Inferior parietal cortex (tissue), 1 donor: ENCODE measurements around the gene COQ5.

Experiments used
- DNase-seq: peaks from one replicate; pipeline ENCODE4 v3.0.0-alpha.2; 2016; ENCODE audit errors: extremely low spot score

Gene COQ5

GRCh38 chr12:120483621-120484020 lies 45.3 kb downstream of the COQ5 start:
- DNase-seq, result no peak

- DNase-seq, result no peak
Observed at GRCh38 chr12:120481022-120481767, 47.8 kb downstream of the COQ5 start.

GRCh38 chr12:120480211-120480610 lies 48.7 kb downstream of the COQ5 start:
- no peak for DNase-seq

- no peak for DNase-seq
Observed at GRCh38 chr12:120479458-120479857, 49.5 kb downstream of the COQ5 start.

GRCh38 chr12:120475643-120476042 lies 53.3 kb downstream of the COQ5 start:
- DNase-seq, result no peak

GRCh38 chr12:120474616-120474960 lies 54.4 kb downstream of the COQ5 start:
- no peak for DNase-seq

GRCh38 chr12:120473807-120474615 lies 54.9 kb downstream of the COQ5 start:
- no peak for DNase-seq

- DNase-seq, result no peak
Observed at GRCh38 chr12:120472521-120472920, 56.4 kb downstream of the COQ5 start.

- no peak for DNase-seq
Observed at GRCh38 chr12:120470150-120470784, 58.7 kb downstream of the COQ5 start.

GRCh38 chr12:120469450-120470149 lies 59.4 kb downstream of the COQ5 start, which contains the start of gene SRSF9:
Gene SRSF9 (minus strand): TSS chr12:120469748. CDS start chr12:120469609, 139 bp downstream.
- peak; percentile 98 for DNase-seq

- no peak for DNase-seq
Observed at GRCh38 chr12:120468821-120469449, 60.0 kb downstream of the COQ5 start.

- no peak for DNase-seq
Observed at GRCh38 chr12:120468325-120468820, 60.6 kb downstream of the COQ5 start.

GRCh38 chr12:120467439-120467838 lies 61.5 kb downstream of the COQ5 start:
- no peak for DNase-seq

- no peak for DNase-seq
Observed at GRCh38 chr12:120466560-120467315, 62.2 kb downstream of the COQ5 start.

GRCh38 chr12:120465756-120466155 lies 63.2 kb downstream of the COQ5 start:
- DNase-seq, result no peak

GRCh38 chr12:120463712-120464111 lies 65.2 kb downstream of the COQ5 start:
- DNase-seq, result no peak

GRCh38 chr12:120462099-120462640 lies 66.8 kb downstream of the COQ5 start:
- no peak for DNase-seq

- DNase-seq, result no peak
Observed at GRCh38 chr12:120460157-120460556, 68.8 kb downstream of the COQ5 start.

GRCh38 chr12:120457133-120457532 lies 71.8 kb downstream of the COQ5 start:
- no peak for DNase-seq

- DNase-seq, result no peak
Observed at GRCh38 chr12:120455302-120455701, 73.7 kb downstream of the COQ5 start.
